CD4-positive, CD25-positive, alpha-beta regulatory T cell (primary cell): ENCODE measurements around the gene KBTBD6. TPM values are rescaled to one million over a fixed set of nuclear protein-coding genes. Genes with fewer than 3 reads are reported as not detected.

Experiments used
- ATAC-seq, 2 donors: fragments of 150-1000 bp; cut with Tn5 transposase; one replicate each; pipeline ENCODE4 v1.10.0; 2021; ENCODE audit warnings: low read depth in 2 of 2, moderate number of reproducible peaks in 2 of 2, moderate library complexity in 1 of 2
- DNase-seq, 3 donors: peaks; one replicate each; pipeline versions ENCODE4 v3.0.0 to v3.0.0-alpha.2; 2012 to 2022; ENCODE audit warnings: mixed read lengths in 1 of 3
- H3K27ac ChIP-seq: one replicate; pipeline ENCODE4 v1.7.0; 2013; ENCODE audit warnings: mild to moderate bottlenecking, low read length; ENCODE audit not compliant: insufficient read depth, poor library complexity, severe bottlenecking
- H3K27me3 ChIP-seq: one replicate; pipeline ENCODE4 v1.7.0; 2013; ENCODE audit warnings: low read length; ENCODE audit not compliant: control insufficient read depth, insufficient read depth
- H3K36me3 ChIP-seq: one replicate; pipeline ENCODE4 v1.7.0; 2013; ENCODE audit warnings: mild to moderate bottlenecking, low read length, moderate library complexity; ENCODE audit not compliant: control insufficient read depth, insufficient read depth
- H3K4me1 ChIP-seq: 2 replicates; pipeline ENCODE4 v1.7.0; 2013; ENCODE audit warnings: mild to moderate bottlenecking, low read length; ENCODE audit not compliant: insufficient read depth, control insufficient read depth, poor library complexity, severe bottlenecking
- H3K4me3 ChIP-seq: one replicate; pipeline ENCODE4 v1.7.0; 2013; ENCODE audit warnings: low read depth, mild to moderate bottlenecking, low read length, moderate library complexity
- H3K9me3 ChIP-seq, 2 experiments: 1 replicate in 1 of 2; 2 replicates in 1 of 2; pipeline ENCODE4 v1.7.0; 2013; ENCODE audit warnings: low read length in 2 of 2, mild to moderate bottlenecking in 1 of 2, moderate library complexity in 1 of 2; ENCODE audit not compliant: control insufficient read depth in 2 of 2
- H3K27ac Mint-ChIP-seq, 3 donors: one replicate each; pipeline ENCODE4 v1.8.0; 2020 to 2022; ENCODE audit warnings: mild to moderate bottlenecking in 3 of 3, mixed read lengths in 3 of 3, moderate library complexity in 2 of 3
- H3K27me3 Mint-ChIP-seq: one replicate; pipeline ENCODE4 v1.8.0; 2022; ENCODE audit warnings: mild to moderate bottlenecking, mixed read lengths
- H3K36me3 Mint-ChIP-seq: one replicate; pipeline ENCODE4 v1.8.0; 2020; ENCODE audit warnings: mixed read lengths
- H3K4me1 Mint-ChIP-seq, 4 donors: one replicate each; pipeline ENCODE4 v1.8.0; 2020 to 2022; ENCODE audit warnings: mixed read lengths in 4 of 4, mild to moderate bottlenecking in 1 of 4
- H3K4me3 Mint-ChIP-seq, 4 donors: one replicate each; pipeline ENCODE4 v1.8.0; 2020 to 2022; ENCODE audit warnings: mild to moderate bottlenecking in 4 of 4, mixed read lengths in 4 of 4, moderate library complexity in 3 of 4
- H3K9me3 Mint-ChIP-seq, 7 donors: one replicate each; pipeline ENCODE4 v1.8.0; 2020 to 2022; ENCODE audit warnings: mixed read lengths in 7 of 7, mild to moderate bottlenecking in 3 of 7, moderate library complexity in 2 of 7
- polyA plus RNA-seq, 4 donors: library from polyadenylated mRNA; unstranded; fragments of 300-500 nt; fragmentation: Illumina TruSeq; gene quantifications; one replicate each; pipeline ENCODE4 v1.2.3, GENCODE V29; 2021
- total RNA-seq: library from RNA; stranded (reverse); gene quantifications from one replicate; pipeline ENCODE4 v1.2.3, GENCODE V29; 2022

The KBTBD6 gene
- total and polyA plus RNA-seq, 5 donors from 2014 or later = 1.8 to 4.1 (median 3.8) TPM

GRCh38 chr13:41145136-41145908 lies 12.7 kb upstream of the KBTBD6 start:
- no peaks in the 10 kb centered on the region for H3K4me1 ChIP-seq
- no peaks in the 10 kb centered on the region for H3K27me3 ChIP-seq
- peaks cover 30 to 32% of the 10 kb centered on the region in 2 experiments for H3K9me3 ChIP-seq
- H3K27me3 Mint-ChIP-seq = no peaks in the 10 kb centered on the region
- no peak overlapping the region for H3K4me3 ChIP-seq
- no peak overlapping the region for H3K27ac ChIP-seq
- ATAC-seq (no peak), DNase-seq (no peak)
- no peak overlapping the region for H3K4me3 Mint-ChIP-seq
- no peak overlapping the region for H3K27ac Mint-ChIP-seq
- H3K36me3 ChIP-seq = peaks cover 3% of the 10 kb centered on the region
- peaks cover 33% of the 10 kb centered on the region for H3K36me3 Mint-ChIP-seq
- peaks cover 0 to 8% (median 0%) of the 10 kb centered on the region in 4 donors for H3K4me1 Mint-ChIP-seq
- H3K9me3 Mint-ChIP-seq = peaks cover 0 to 35% (median 18%) of the 10 kb centered on the region in 7 donors

DNA sequence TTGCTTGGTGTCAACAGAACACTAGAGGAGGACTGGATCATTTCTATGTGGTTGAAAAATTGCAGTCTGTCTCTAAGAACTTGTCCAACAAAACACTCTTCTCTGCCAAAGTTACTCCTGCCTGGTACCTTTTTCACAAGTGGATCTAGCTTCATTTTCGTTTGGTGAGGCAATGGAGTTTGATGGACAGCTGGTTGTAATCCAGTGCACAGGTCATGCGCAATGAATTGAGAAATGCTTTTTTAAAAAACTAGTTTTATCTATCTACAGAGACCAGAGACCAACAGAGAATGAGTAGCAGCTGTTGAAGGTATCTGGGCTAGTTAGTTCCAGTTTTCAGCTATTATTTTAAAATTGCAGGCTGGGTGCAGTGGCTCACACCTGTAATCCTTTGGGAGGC lies 12.0 kb upstream of the KBTBD6 start:
- Mint-ChIP-seq H3K4me1 (peaks cover 0 to 8% (median 1%) of the 10 kb centered on the region in 4 donors), H3K9me3 (peaks cover 0 to 28% (median 12%) of the 10 kb centered on the region in 7 donors), H3K27ac (no peak overlapping the region), H3K27me3 (no peaks in the 10 kb centered on the region), H3K4me3 (no peak overlapping the region), H3K36me3 (peaks cover 26% of the 10 kb centered on the region)
- Histone ChIP-seq H3K27ac (no peak overlapping the region), H3K4me3 (no peak overlapping the region), H3K9me3 (peaks cover 23 to 25% of the 10 kb centered on the region in 2 experiments), H3K4me1 (no peaks in the 10 kb centered on the region), H3K36me3 (peaks cover 3% of the 10 kb centered on the region), H3K27me3 (no peaks in the 10 kb centered on the region)
- DNase-seq (no peak), ATAC-seq (no peak)

GRCh38 chr13:41139296-41139966 lies 6.8 kb upstream of the KBTBD6 start:
- H3K9me3 Mint-ChIP-seq = no peaks in the 10 kb centered on the region
- peaks cover 0 to 10% (median 7%) of the 10 kb centered on the region in 4 donors for H3K4me1 Mint-ChIP-seq
- no peaks in the 10 kb centered on the region for H3K4me1 ChIP-seq
- peaks cover 4% of the 10 kb centered on the region for H3K36me3 Mint-ChIP-seq
- no peak overlapping the region for H3K27ac Mint-ChIP-seq
- H3K27ac ChIP-seq = no peak overlapping the region
- no peaks in the 10 kb centered on the region for H3K27me3 ChIP-seq
- no peaks in the 10 kb centered on the region for H3K9me3 ChIP-seq
- H3K36me3 ChIP-seq = no peaks in the 10 kb centered on the region
- no peak for ATAC-seq
- H3K4me3 Mint-ChIP-seq = no peak overlapping the region
- no peak overlapping the region for H3K4me3 ChIP-seq
- no peak for DNase-seq
- H3K27me3 Mint-ChIP-seq = no peaks in the 10 kb centered on the region

DNA sequence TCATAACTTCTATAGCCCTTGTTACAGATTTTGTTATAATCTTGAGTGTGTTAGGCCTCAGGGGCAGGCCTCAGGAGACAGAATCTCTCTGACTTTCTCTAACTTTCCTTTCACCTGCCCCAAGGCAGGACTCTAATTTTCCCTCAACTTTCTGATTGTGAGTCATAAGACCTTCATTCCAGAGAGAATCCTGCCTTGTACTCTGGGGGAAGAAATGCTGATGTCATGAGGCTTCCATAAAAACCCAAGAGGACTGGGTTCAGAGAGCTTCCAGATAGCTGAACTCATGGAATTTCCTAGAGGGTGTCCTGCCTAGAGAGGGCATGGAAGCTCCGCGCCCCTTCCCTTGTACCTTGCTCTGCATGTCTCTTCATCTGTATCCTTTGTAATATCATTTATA lies 5.3 kb upstream of the KBTBD6 start:
- peaks cover 9 to 22% (median 13%) of the 10 kb centered on the region in 4 donors for H3K4me1 Mint-ChIP-seq
- H3K9me3 ChIP-seq = no peaks in the 10 kb centered on the region
- peak overlapping the region in 1 of 4 donors; percentile 78 for H3K4me3 Mint-ChIP-seq
- no peaks in the 10 kb centered on the region for H3K9me3 Mint-ChIP-seq
- H3K27ac ChIP-seq = no peak overlapping the region
- H3K27ac Mint-ChIP-seq = no peak overlapping the region
- DNase-seq (no peak), ATAC-seq (no peak)
- H3K36me3 Mint-ChIP-seq = peaks cover 4% of the 10 kb centered on the region
- no peaks in the 10 kb centered on the region for H3K36me3 ChIP-seq
- no peaks in the 10 kb centered on the region for H3K27me3 Mint-ChIP-seq
- no peaks in the 10 kb centered on the region for H3K27me3 ChIP-seq
- no peak overlapping the region for H3K4me3 ChIP-seq
- peaks cover 4% of the 10 kb centered on the region for H3K4me1 ChIP-seq

- no peak for DNase-seq
- Mint-ChIP-seq H3K36me3 (peaks cover 4% of the 10 kb centered on the region), H3K27me3 (no peaks in the 10 kb centered on the region), H3K4me3 (peak overlapping the region in 1 of 4 donors; percentile 78), H3K27ac (no peak overlapping the region), H3K4me1 (peaks cover 10 to 30% (median 20%) of the 10 kb centered on the region in 4 donors), H3K9me3 (peaks cover 0 to 2% (median 0%) of the 10 kb centered on the region in 7 donors)
- no peaks in the 10 kb centered on the region for H3K36me3 ChIP-seq
- H3K27me3 ChIP-seq = no peaks in the 10 kb centered on the region
- H3K4me1 ChIP-seq = peaks cover 4% of the 10 kb centered on the region
- no peak overlapping the region for H3K4me3 ChIP-seq
- H3K9me3 ChIP-seq = no peaks in the 10 kb centered on the region
- ATAC-seq = no peak
- no peak overlapping the region for H3K27ac ChIP-seq
Measured at GRCh38 chr13:41137241-41137640, 4.6 kb upstream of the KBTBD6 start.

DNA sequence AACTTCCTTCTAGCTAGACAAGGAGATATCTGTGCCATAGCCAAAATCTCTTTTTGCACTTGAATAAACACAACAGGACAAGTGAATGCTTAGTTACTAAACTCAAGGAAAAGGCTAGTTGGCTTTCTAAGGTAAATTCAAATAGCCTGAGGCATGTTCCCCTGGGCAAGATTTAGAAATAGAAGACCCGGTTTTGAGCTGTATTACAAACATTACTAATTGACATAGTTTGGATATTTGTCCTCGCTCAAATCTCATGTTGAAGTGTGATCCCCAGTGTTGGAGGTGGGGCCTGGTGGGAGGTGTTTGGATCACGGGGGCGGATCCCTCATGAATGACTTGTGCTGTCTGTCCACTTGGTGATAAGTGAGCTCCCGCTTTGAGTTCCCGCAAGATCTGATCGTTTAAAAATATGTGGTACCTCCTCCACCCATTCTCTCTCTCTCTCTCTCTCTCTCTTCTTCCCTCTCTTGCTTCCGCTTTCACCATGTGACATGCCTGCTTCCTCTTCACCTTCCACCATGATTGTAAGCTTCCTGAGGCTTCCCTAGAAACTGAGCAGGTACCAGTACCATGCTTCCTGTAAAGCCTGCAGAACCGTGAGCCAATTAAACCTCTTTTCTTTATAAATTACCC lies 3.9 kb upstream of the KBTBD6 start:
- Histone ChIP-seq H3K4me1 (peaks cover 8% of the 10 kb centered on the region), H3K27ac (no peak overlapping the region), H3K27me3 (no peaks in the 10 kb centered on the region), H3K9me3 (no peaks in the 10 kb centered on the region), H3K4me3 (no peak overlapping the region), H3K36me3 (no peaks in the 10 kb centered on the region)
- ATAC-seq = no peak
- Mint-ChIP-seq H3K9me3 (peaks cover 0 to 2% (median 0%) of the 10 kb centered on the region in 7 donors), H3K4me3 (peak overlapping the region in 1 of 4 donors; percentile 66), H3K4me1 (peaks cover 10 to 37% (median 20%) of the 10 kb centered on the region in 4 donors), H3K27ac (no peak overlapping the region), H3K27me3 (no peaks in the 10 kb centered on the region), H3K36me3 (peaks cover 4% of the 10 kb centered on the region)
- DNase-seq = no peak

- Histone ChIP-seq H3K4me3 (no peak overlapping the region), H3K36me3 (no peaks in the 10 kb centered on the region), H3K27ac (no peak overlapping the region), H3K4me1 (peaks cover 25% of the 10 kb centered on the region), H3K27me3 (no peaks in the 10 kb centered on the region), H3K9me3 (no peaks in the 10 kb centered on the region)
- H3K4me1 Mint-ChIP-seq = peaks cover 23 to 56% (median 33%) of the 10 kb centered on the region in 4 donors
- H3K4me3 Mint-ChIP-seq = peak overlapping the region; percentile 94 to 99 (median 98)
- no peak for DNase-seq
- H3K36me3 Mint-ChIP-seq = peaks cover 4% of the 10 kb centered on the region
- H3K9me3 Mint-ChIP-seq = peaks cover 0 to 2% (median 0%) of the 10 kb centered on the region in 7 donors
- peak overlapping the region in 2 of 3 donors; percentile 3 to 94 for H3K27ac Mint-ChIP-seq
- no peaks in the 10 kb centered on the region for H3K27me3 Mint-ChIP-seq
- no peak for ATAC-seq
Measured at GRCh38 chr13:41133951-41134350, 1.3 kb upstream of the KBTBD6 start.
